HG02973 (cell line): ENCODE measurements around the gene VTI1A.
"Not testable (repeated sequence)": the region's sequence is repeated elsewhere in the genome, so short reads cannot be mapped to it uniquely, and the experiment has no call there.

Experiments
- ATAC-seq: cut with Tn5 transposase; IDR thresholded peaks from one replicate; pipeline ENCODE4 v1.9.1; 2021; ENCODE audit warnings: moderate library complexity; ENCODE audit not compliant: unreplicated experiment

The VTI1A gene

GRCh38 chr10:112584276-112584675 is 137.3 kb downstream of the VTI1A start:
- no peak for ATAC-seq

DNA sequence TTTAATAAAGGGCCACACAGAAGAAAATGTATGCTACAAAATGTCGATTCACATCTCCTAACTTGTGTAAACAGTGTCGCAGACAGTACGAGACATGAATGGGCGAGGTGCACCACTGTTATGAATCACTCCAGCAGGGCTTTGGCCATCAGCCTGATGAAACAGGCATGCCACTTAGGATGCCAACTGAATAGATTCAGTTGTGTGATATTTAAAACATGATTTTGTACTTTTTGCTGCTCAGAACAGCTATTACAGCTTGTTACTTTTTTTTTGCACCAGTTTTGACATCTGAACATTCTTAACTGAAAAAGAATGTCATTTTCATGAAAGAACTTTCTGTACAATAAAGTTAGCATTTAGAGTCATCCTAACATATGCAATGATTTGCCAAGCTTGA is 138.1 kb downstream of the VTI1A start:
- ATAC-seq, result no peak

DNA sequence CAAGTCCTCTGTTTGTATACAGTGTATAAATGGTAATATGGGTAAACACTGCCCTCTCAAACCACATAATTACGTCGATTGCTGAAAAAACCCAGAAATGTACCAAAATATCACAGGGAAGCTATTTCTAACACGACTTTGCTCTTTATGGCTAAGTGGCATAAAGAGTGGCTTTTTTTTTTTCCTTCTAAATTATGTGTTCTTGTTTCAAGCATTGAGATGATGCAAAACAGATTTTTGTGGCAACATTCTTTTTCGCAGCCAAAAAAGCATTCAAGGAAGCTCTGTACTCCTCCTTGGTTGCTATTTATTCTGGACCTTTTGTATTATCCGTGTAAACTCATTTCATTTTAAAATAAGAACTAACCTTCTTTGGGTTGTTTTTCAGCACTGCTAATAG is 138.9 kb downstream of the VTI1A start:
- ATAC-seq, result no peak

GRCh38 chr10:112587729-112588128 is 140.7 kb downstream of the VTI1A start:
- ATAC-seq, result no peak

DNA sequence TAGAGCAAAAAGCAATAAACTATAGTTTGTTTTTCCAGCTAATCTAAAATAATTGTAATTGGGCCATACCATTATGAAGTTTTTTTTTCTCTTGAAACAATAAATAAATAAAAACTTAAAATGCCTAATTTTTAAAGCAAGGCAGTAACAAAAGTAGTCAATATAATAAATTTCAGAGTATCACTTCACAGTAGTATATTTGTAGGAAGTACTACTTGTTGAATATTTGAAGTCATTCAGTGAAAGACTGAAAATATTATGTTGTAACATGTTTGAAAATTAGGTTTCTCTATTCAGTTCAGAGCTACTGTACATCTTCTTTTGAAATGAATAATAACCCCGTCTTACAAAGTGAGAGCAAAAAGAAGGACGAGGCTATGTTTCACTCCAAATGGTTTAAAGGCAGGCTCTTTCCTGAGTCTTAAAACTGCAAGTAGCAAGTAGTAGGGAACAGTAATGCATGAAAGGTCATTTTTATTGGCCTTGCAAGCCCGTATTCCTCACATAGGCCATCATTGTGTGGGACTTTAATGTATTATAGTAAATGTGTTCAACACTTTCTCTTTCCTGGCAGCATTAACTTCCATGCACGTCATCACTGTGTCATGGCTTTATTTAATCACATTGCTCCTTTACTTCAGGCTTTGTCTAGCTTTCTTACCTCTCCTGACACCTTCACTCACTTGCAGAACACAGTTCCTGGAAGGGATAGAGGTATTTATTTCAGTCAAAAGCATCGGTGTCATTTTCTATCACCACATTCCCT is 141.4 kb downstream of the VTI1A start:
- no peak for ATAC-seq

GRCh38 chr10:112589081-112589480 is 142.1 kb downstream of the VTI1A start:
- ATAC-seq, result no peak

- not testable (repeated sequence) for ATAC-seq
Observed at GRCh38 chr10:112590786-112591185, 143.8 kb downstream of the VTI1A start.

GRCh38 chr10:112593023-112593422 is 146.0 kb downstream of the VTI1A start:
- ATAC-seq, result no peak

DNA sequence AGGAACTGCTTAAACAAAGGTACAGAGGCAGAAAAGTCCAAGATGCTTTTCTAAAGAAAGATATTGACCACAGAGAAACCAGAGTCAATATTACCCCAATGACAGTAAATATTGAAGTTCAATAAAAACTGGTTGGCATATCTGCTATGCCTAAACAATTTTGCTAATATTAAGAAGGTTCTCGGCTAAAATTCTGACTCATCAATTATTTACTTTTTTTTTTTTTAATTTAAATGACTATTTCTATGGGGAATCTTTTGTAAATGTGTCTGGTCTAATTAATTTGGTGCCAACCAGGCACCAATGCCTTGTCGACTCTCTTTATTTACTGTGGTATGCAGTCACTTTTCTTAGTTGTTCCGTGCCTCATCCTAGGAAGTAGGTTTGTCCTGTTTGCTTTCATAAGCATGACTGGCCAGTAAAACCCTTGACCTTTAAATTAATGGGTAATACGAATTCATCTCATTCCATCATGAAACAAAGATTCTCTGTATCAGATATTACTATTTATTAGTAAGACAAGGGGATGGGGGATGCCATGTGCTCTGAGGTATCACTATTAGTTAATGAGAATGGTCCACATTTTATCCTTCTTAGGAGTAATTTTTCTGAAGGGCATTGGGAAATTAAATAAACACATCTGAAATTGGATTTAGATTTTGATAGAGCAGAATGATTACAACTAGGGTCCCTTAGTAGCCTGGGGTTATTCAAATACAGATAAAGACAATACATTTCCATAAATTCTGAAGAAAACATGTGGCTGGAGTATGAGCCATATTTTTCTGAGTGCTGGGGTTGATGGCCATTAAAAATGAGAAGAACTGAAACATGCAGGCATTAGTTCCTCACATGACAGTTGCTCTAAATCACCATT is 154.4 kb downstream of the VTI1A start:
- no peak for ATAC-seq

GRCh38 chr10:112603062-112603461 is 156.0 kb downstream of the VTI1A start:
- ATAC-seq, result no peak

DNA sequence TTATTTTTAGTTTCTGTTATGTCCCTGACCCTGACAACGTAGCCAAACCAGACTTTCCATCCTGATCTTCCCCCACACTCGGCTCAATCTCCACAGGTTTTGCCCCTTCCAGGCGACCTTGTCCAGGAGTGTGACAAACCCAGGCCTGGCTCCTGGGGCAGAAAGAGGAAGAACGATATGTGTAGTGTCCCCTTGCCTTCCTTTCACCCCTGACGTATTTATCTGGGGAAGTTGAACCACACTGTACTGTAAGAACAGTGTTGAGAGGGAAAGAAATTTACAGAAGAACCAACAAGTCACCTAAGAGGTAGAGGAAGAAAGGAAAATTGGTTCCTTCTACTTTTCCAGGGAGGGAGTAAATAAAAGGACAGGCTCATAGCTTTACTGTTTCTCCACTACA is 158.0 kb downstream of the VTI1A start:
- ATAC-seq, result no peak

DNA sequence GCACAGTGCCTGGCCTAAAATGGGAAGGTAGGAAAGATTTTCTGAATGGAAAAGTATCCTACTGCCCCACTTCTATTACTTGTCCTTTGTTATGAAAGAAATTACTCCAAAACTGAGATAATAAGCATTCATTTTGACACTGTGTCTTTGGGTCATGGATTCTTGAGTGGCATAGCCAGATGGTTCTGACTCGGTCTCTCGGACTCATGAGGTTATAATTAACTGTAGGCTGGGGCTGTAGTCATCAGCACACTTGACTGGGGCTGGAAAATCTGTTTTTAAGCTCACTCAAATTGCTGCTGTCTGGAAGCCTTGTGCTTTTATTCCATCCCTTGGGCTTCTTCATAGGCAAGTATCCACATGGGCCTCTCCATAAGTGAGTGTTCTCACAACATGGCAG is 160.5 kb downstream of the VTI1A start:
- no peak for ATAC-seq

GRCh38 chr10:112613620-112614019 is 166.6 kb downstream of the VTI1A start:
- ATAC-seq, result no peak

- ATAC-seq, result no peak
Observed at GRCh38 chr10:112614072-112614471, 167.1 kb downstream of the VTI1A start.

DNA sequence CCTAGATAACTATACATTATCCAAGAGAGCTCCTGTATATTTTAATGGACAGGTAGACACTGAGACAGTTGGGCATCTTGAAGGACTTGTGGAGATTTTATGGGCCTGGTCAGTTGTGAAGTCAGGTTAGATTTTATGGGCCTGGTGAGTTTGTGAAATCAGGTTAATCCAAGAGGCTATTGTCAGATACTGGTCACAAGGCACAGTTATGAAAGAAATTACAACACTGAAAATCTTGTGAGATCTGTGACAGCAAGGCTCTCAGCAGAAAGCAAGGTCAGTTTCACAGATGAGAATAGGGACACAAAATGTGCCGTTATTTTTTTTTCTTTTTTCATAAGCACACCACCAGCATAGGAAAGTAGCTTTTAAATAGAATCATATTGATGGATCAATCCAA is 167.6 kb downstream of the VTI1A start:
- ATAC-seq, result no peak

DNA sequence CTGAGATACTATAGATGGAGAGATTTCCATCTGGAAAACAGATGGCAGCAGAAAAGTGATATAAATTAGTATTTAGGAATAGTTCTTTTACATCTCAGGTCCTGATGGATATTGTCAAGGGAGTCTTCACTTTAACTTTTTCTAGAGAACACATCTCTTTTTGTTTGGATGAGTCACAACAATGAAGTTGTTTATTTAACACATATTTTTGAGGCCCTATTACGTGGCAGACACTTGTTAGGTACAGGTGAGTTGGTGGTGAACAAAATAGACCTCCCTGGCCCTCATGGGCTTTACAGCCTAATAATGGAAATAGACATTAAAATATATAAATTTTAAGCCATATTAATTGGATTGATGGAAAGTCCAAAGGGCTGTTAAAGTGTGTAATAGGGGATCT is 168.3 kb downstream of the VTI1A start:
- no peak for ATAC-seq

GRCh38 chr10:112616647-112617046 is 169.6 kb downstream of the VTI1A start:
- ATAC-seq, result no peak

GRCh38 chr10:112618814-112619213 is 171.8 kb downstream of the VTI1A start:
- no peak for ATAC-seq

- no peak for ATAC-seq
Observed at GRCh38 chr10:112619556-112619955, 172.5 kb downstream of the VTI1A start.

DNA sequence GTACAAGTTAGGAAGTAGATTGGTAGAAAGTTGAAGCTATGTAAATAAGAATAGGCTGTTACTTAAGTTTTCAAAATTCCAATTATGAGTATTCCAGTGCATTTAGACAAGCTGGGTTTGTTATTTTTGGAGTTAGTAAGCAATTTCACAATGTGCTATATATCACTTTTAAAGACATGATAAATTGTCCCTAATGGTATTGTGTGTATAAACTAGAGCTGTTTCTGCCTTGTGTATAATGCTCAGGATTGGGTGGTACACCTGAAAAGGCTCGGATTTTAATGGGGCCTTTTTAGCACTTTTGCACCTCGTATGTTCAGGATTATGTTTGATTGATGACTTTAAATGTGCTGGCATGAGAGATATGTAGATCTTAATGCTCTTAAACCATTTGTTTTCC is 175.8 kb downstream of the VTI1A start:
- ATAC-seq, result no peak

- ATAC-seq, result no peak
Observed at GRCh38 chr10:112624546-112625048, 177.6 kb downstream of the VTI1A start.
